HG02852 (cell line): ENCODE results near the gene DLGAP3.
"Not testable (repeated sequence)": the region's sequence is repeated elsewhere in the genome, so short reads cannot be mapped to it uniquely, and the experiment has no call there.

Source experiments
- ATAC-seq: cut with Tn5 transposase; IDR thresholded peaks from one replicate; pipeline ENCODE4 v1.9.1; 2021; ENCODE audit warnings: mild to moderate bottlenecking, moderate library complexity; ENCODE audit not compliant: unreplicated experiment

The DLGAP3 gene

GRCh38 chr1:34839526-34840305 lies 89.7 kb downstream of the DLGAP3 start:
- no peak for ATAC-seq

DNA sequence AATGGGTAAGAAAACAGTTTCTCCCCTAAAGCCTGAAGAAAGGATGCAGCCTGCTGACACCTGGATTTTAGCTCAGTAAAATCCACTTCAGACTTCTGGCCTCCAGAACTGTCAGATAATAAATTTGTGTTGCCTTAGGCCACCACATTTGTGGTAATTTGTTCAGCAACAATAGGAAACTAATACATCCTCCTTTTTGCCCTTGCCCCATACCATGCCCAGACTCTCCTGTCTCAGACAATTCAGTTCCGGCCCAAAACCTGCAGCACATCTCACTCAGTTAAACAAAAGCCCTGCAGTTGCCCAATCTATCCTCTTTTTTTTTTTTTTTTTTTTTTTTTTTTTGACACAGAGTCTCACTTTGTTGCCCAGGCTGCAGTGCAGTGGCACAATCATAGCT lies 95.7 kb downstream of the DLGAP3 start:
- no peak for ATAC-seq

GRCh38 chr1:34831721-34832246 lies 97.7 kb downstream of the DLGAP3 start:
- no peak for ATAC-seq

DNA sequence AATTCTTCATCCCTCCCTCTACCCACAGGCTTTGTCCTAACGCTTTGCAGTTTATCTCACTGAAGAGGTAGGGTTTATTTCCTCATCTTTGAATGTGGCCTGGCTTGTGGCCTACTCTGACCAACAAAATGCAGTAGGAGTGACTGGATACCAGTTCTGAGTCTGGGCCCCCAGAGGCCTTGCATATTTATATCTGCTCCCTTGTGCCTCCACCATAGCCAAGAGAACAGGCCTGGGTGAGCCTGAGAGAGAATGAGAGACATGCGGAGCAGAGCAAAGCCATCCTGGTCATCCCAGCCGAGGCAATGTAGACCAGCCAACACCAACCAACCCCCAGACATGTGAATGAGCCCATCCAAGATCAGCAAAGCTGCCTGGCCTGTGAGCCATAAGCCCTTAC lies 100.2 kb downstream of the DLGAP3 start:
- ATAC-seq = no peak

DNA sequence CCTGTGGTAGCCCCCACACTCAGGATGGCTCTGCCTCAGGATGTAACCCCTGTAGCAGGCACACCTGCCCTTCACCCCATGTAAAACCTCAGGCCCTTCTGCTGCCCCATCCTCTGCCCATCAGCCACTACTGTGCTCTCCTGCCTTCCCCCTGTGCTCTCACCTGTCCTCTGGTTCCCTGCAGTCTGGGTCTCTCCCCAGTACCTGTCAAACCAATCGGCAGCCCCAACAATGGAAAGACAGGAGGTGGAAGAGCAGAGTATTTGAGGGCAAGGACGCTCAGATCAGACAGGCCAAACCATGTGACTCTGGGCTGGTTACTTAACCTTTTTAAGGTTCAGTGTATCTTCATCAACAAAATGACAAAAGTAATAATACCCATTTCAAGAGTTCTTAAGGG lies 100.8 kb downstream of the DLGAP3 start:
- no peak for ATAC-seq

- ATAC-seq = no peak
Observed at GRCh38 chr1:34827341-34827941, 102.0 kb downstream of the DLGAP3 start.

DNA sequence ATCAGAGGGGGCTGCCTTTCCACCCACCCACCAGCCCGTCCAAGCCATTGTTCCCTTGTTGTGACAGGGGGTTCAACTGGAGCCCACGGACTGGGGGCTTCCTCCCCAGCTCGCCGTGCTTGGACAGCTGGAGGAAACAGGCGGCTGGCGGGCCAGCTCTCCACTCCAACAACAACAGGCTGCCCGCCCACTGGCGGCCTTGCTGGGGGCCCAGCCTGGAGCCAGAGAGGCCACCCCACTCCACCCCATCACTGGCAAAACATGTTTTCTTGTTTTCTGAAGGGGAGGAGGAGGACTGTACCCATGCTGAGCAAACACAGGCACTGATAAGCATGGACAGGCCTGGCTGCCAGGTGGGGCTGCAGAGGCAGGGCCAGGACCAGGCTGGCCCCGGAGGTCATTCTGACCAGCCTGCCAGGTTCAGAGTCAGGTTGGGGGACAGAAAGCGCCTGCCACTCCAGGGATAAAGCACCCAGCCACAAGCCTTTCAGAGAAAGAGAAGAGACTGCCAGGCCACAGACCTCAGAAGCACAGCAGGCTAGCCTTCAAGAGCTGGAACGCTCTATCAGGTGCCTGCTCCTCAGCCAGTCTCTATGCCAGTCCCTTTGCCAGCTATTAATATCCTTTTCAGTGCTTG lies 103.9 kb downstream of the DLGAP3 start:
- ATAC-seq = no peak

- no peak for ATAC-seq
Observed at GRCh38 chr1:34824817-34825454, 104.5 kb downstream of the DLGAP3 start.

- ATAC-seq = no peak
Observed at GRCh38 chr1:34822202-34822601, 107.2 kb downstream of the DLGAP3 start.

- not testable (repeated sequence) for ATAC-seq
Observed at GRCh38 chr1:34818862-34819261, 110.6 kb downstream of the DLGAP3 start.

DNA sequence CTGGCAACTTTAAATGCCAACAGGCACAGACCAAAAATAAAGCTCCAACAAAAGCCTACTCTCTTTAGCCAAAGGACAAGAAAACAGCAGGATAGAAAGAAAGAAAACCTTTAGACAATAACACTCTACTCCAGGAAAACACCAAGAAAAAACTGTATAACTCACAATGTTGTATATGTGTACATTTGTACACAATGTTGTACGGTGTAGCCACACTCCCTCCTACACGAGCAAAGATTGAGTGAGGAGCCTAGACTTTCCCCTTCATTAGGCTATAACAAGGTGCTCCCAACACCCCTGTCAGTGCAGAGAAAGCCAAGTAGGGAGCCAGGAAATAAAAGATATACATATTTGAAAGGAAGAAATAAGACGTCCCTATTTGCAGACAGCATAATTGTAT lies 112.7 kb downstream of the DLGAP3 start:
- no peak for ATAC-seq

GRCh38 chr1:34816332-34816731 lies 113.1 kb downstream of the DLGAP3 start:
- ATAC-seq = no peak
